Lung (tissue), 12 donors: Measurements from ENCODE around the gene HBB. TPM values are rescaled to one million over a fixed set of nuclear protein-coding genes. Genes with fewer than 3 reads are reported as not detected.

Source experiments
- ATAC-seq: fragments of 200-7000 bp; cut with Tn5 transposase; one replicate; pipeline ENCODE4 v1.9.1; 2020; ENCODE audit warnings: moderate number of reproducible peaks; ENCODE audit not compliant: insufficient read depth, low FRiP score
- DNase-seq, 3 donors: peaks; one replicate each; pipeline ENCODE4 v3.0.0-alpha.2; 2013 to 2017
- H3K27ac ChIP-seq, 2 donors: one replicate each; pipeline ENCODE4 v1.5.1; 2013; ENCODE audit warnings: mild to moderate bottlenecking in 2 of 2, moderate library complexity in 2 of 2, control low read depth in 1 of 2, inconsistent platforms in 1 of 2, low read depth in 1 of 2, low read length in 1 of 2
- H3K27me3 ChIP-seq, 3 donors: one replicate each; pipeline ENCODE4 v1.5.1; 2013; ENCODE audit warnings: low read length in 2 of 3; ENCODE audit not compliant: control insufficient read depth in 3 of 3, insufficient read depth in 3 of 3
- H3K36me3 ChIP-seq, 4 donors: one replicate each; pipeline ENCODE4 v1.5.1; 2013; ENCODE audit warnings: low read length in 4 of 4, mild to moderate bottlenecking in 1 of 4, moderate library complexity in 1 of 4; ENCODE audit not compliant: control insufficient read depth in 4 of 4, insufficient read depth in 4 of 4
- H3K4me1 ChIP-seq, 5 donors: one replicate each; pipeline ENCODE4 v1.5.1; 2013; ENCODE audit warnings: low read length in 5 of 5, mild to moderate bottlenecking in 2 of 5, moderate library complexity in 1 of 5; ENCODE audit not compliant: control insufficient read depth in 5 of 5, insufficient read depth in 5 of 5
- H3K4me3 ChIP-seq: one replicate; pipeline ENCODE4 v1.5.1; 2013; ENCODE audit warnings: mild to moderate bottlenecking, control low read depth, moderate library complexity
- H3K9ac ChIP-seq, 2 donors: one replicate each; pipeline ENCODE4 v1.5.1; 2013; ENCODE audit warnings: low read length in 2 of 2, control low read depth in 1 of 2; ENCODE audit not compliant: insufficient read depth in 1 of 2
- H3K9me3 ChIP-seq, 4 donors: one replicate each; pipeline ENCODE4 v1.5.1; 2013; ENCODE audit warnings: low read length in 3 of 4, mild to moderate bottlenecking in 1 of 4, moderate library complexity in 1 of 4; ENCODE audit not compliant: control insufficient read depth in 4 of 4, insufficient read depth in 3 of 4
- WGBS, 2 donors: extraction: QIAGEN DNeasy Blood & Tissue Kit; methylation state at CpG; one replicate each; pipeline ENCODE4 v1.1.7; 2013; 5-methylcytosine and 5-hydroxymethylcytosine counted together
- polyA plus RNA-seq, 2 donors: library from polyadenylated mRNA; stranded (reverse); fragments of 200-250 nt; gene quantifications; one replicate each; pipeline ENCODE4 v1.2.1, GENCODE V29; 2013
- total RNA-seq, 2 donors: library from RNA; depleted of rRNA in 1 of 2; stranded (reverse); fragments of >200 nt in 1 of 2; gene quantifications; one replicate each; pipeline ENCODE4 v1.2.1, GENCODE V29; 2014 to 2021
- TF ChIP-seq, protein P1 (sequence below): IDR thresholded peaks from 2 replicates; pipeline ENCODE4 v1.5.1; 2012; ENCODE audit warnings: mild to moderate bottlenecking; ENCODE audit errors: control extremely low read depth, extremely low read depth
- donor health status: control.
- donor health status: control.
- donor health status: Bipolar disorder and iron deficiency.
- donor health status: healthy.
- donor health status: DM: yes; HTN: yes; CAD: no.

The HBB gene
- total and polyA plus RNA-seq, 4 donors = 39.4 to 1,072 (median 651) TPM

- 62 to 82% methylated on average over 2 of the region's 2 CpGs for WGBS, 2 donors
- Histone ChIP-seq H3K9me3 (no peaks in the 10 kb centered on the region), H3K4me1 (no peaks in the 10 kb centered on the region), H3K27me3 (no peaks in the 10 kb centered on the region), H3K4me3 (no peak overlapping the region), H3K9ac (no peak overlapping the region), H3K27ac (no peak overlapping the region), H3K36me3 (no peaks in the 10 kb centered on the region)
- TF ChIP-seq, protein P1, sequence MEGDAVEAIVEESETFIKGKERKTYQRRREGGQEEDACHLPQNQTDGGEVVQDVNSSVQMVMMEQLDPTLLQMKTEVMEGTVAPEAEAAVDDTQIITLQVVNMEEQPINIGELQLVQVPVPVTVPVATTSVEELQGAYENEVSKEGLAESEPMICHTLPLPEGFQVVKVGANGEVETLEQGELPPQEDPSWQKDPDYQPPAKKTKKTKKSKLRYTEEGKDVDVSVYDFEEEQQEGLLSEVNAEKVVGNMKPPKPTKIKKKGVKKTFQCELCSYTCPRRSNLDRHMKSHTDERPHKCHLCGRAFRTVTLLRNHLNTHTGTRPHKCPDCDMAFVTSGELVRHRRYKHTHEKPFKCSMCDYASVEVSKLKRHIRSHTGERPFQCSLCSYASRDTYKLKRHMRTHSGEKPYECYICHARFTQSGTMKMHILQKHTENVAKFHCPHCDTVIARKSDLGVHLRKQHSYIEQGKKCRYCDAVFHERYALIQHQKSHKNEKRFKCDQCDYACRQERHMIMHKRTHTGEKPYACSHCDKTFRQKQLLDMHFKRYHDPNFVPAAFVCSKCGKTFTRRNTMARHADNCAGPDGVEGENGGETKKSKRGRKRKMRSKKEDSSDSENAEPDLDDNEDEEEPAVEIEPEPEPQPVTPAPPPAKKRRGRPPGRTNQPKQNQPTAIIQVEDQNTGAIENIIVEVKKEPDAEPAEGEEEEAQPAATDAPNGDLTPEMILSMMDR = no peak
- DNase-seq = no peak
- ATAC-seq = no peak
These were observed 1.4 kb downstream of the HBB start for GRCh38 chr11:5225480-5225871.

DNA sequence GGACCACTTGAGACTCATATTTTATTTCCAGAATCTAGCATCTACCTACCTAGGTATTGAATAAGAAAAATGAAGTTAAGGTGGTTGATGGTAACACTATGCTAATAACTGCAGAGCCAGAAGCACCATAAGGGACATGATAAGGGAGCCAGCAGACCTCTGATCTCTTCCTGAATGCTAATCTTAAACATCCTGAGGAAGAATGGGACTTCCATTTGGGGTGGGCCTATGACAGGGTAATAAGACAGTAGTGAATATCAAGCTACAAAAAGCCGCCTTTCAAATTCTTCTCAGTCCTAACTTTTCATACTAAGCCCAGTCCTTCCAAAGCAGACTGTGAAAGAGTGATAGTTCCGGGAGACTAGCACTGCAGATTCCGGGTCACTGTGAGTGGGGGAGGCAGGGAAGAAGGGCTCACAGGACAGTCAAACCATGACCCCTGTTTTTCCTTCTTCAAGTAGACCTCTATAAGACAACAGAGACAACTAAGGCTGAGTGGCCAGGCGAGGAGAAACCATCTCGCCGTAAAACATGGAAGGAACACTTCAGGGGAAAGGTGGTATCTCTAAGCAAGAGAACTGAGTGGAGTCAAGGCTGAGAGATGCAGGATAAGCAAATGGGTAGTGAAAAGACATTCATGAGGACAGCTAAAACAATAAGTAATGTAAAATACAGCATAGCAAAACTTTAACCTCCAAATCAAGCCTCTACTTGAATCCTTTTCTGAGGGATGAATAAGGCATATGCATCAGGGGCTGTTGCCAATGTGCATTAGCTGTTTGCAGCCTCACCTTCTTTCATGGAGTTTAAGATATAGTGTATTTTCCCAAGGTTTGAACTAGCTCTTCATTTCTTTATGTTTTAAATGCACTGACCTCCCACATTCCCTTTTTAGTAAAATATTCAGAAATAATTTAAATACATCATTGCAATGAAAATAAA lies 2.1 kb downstream of the HBB start:
- Histone ChIP-seq H3K27ac (no peak overlapping the region), H3K27me3 (no peaks in the 10 kb centered on the region), H3K4me3 (no peak overlapping the region), H3K4me1 (no peaks in the 10 kb centered on the region), H3K9me3 (no peaks in the 10 kb centered on the region), H3K36me3 (no peaks in the 10 kb centered on the region), H3K9ac (no peak overlapping the region)
- TF ChIP-seq, protein P1 = no peak
- DNase-seq = no peak
- 72 to 76% methylated on average over 6 of the region's 6 CpGs for WGBS, 2 donors
- ATAC-seq = no peak

GRCh38 chr11:5223686-5224085 lies 3.2 kb downstream of the HBB start:
- no peaks in the 10 kb centered on the region for H3K9me3 ChIP-seq
- WGBS, 2 donors = 74 to 86% methylated on average over 1 of the region's 1 CpG
- ATAC-seq (no peak), DNase-seq (no peak)
- TF ChIP-seq, protein P1 = no peak
- H3K27me3 ChIP-seq = no peaks in the 10 kb centered on the region
- no peak overlapping the region for H3K4me3 ChIP-seq
- H3K4me1 ChIP-seq = no peaks in the 10 kb centered on the region
- no peak overlapping the region for H3K27ac ChIP-seq
- H3K9ac ChIP-seq = no peak overlapping the region
- H3K36me3 ChIP-seq = no peaks in the 10 kb centered on the region
